CD4-positive, alpha-beta T cell (primary cell): ENCODE results near the gene CACNA1H. TPM values are rescaled to one million over a fixed set of nuclear protein-coding genes. Genes with fewer than 3 reads are reported as not detected.
A peak's percentile ranks its signal among the peaks of the same experiment; 100 is the strongest.
"Not testable (repeated sequence)": the region's sequence is repeated elsewhere in the genome, so short reads cannot be mapped to it uniquely, and the experiment has no call there.

Experiments used
- ATAC-seq: fragments of 200-7000 bp; cut with Tn5 transposase; one replicate; pipeline ENCODE4 v1.10.0; 2022; ENCODE audit warnings: mild to moderate bottlenecking; ENCODE audit not compliant: poor library complexity
- CTCF ChIA-PET: fragments of 350-600 bp; sonication (Branson Sonifier 250); formaldehyde crosslinking; loops from one replicate; lab custom pipeline; 2021; ENCODE audit warnings: antibody characterized with exemption, inconsistent platforms; lab: Charles Lee
- POLR2A ChIA-PET: fragments of 350-600 bp; sonication (Branson Sonifier 250); formaldehyde crosslinking; loops from one replicate; lab custom pipeline; 2021; ENCODE audit warnings: antibody characterized with exemption, inconsistent platforms; lab: Charles Lee
- DNase-seq, 14 experiments: peaks; one replicate each; pipeline ENCODE4 v3.0.0-alpha.2; 2013 to 2020; ENCODE audit warnings: mixed read lengths in 2 of 14
- H3K27ac ChIP-seq, 2 donors: one replicate each; pipeline versions ENCODE4 v1.5.1 to v1.7.0; 2013; ENCODE audit warnings: low read length in 2 of 2, low read depth in 1 of 2, mild to moderate bottlenecking in 1 of 2
- H3K27me3 ChIP-seq, 2 experiments: 1 replicate in 1 of 2; 2 replicates in 1 of 2; pipeline versions ENCODE4 v1.6.1 to v1.7.0; 2013; ENCODE audit warnings: low read length in 2 of 2, control low read depth in 1 of 2, mild to moderate bottlenecking in 1 of 2, moderate library complexity in 1 of 2; ENCODE audit not compliant: insufficient read depth in 2 of 2, control insufficient read depth in 1 of 2
- H3K36me3 ChIP-seq: one replicate; pipeline ENCODE4 v1.6.1; 2013; ENCODE audit warnings: low read length, control low read depth; ENCODE audit not compliant: insufficient read depth
- H3K4me1 ChIP-seq: one replicate; pipeline ENCODE4 v1.6.1; 2013; ENCODE audit warnings: low read length, control low read depth; ENCODE audit not compliant: insufficient read depth
- H3K4me3 ChIP-seq: one replicate; pipeline ENCODE4 v1.5.1; 2013; ENCODE audit warnings: mild to moderate bottlenecking, low read length, moderate library complexity
- H3K9me3 ChIP-seq, 2 experiments: 1 replicate in 1 of 2; 2 replicates in 1 of 2; pipeline versions ENCODE4 v1.6.1 to v1.7.0; 2013; ENCODE audit warnings: low read length in 2 of 2, mild to moderate bottlenecking in 2 of 2, control low read depth in 1 of 2, moderate library complexity in 1 of 2; ENCODE audit not compliant: control insufficient read depth in 1 of 2, insufficient read depth in 1 of 2
- H3K27ac Mint-ChIP-seq: one replicate; pipeline ENCODE4 v1.8.0; 2020; ENCODE audit warnings: mixed read lengths
- H3K27me3 Mint-ChIP-seq: one replicate; pipeline ENCODE4 v1.8.0; 2021; ENCODE audit warnings: mixed read lengths
- H3K36me3 Mint-ChIP-seq: one replicate; pipeline ENCODE4 v1.8.0; 2021; ENCODE audit warnings: low read depth, mixed read lengths
- H3K4me1 Mint-ChIP-seq: one replicate; pipeline ENCODE4 v1.8.0; 2021; ENCODE audit warnings: low read depth, mixed read lengths
- H3K4me3 Mint-ChIP-seq: one replicate; pipeline ENCODE4 v1.8.0; 2020; ENCODE audit warnings: mild to moderate bottlenecking, mixed read lengths
- H3K9me3 Mint-ChIP-seq: one replicate; pipeline ENCODE4 v1.8.0; 2020; ENCODE audit warnings: mixed read lengths
- CTCF ChIP-seq: fragments of 200-600 bp; IDR thresholded peaks from one replicate; pipeline ENCODE4 v1.8.0; 2022; ENCODE audit warnings: antibody characterized with exemption, mild to moderate bottlenecking
- intact Hi-C, 2 experiments: fragments of 100-400 bp; cut with DNase I in 1 of 2; cut with micrococcal nuclease in 1 of 2; formaldehyde crosslinking; loops; one replicate each; pipeline versions ENCODE4 v1.15.1 to v1.9.0; 2023 to 2025; cut with DNase I, micrococcal nuclease
- total RNA-seq, 174 experiments: library from RNA in 2 of 174; stranded (reverse) in 2 of 174; gene quantifications; one replicate each; pipeline ENCODE4 v1.2.3 and lab custom pipeline; 2021 to 2026

The CACNA1H gene
- total RNA-seq, 2 experiments from 2014 or later: 5.7 to 6.3 TPM

GRCh38 chr16:1230471-1231212 lies 77.7 kb downstream of the CACNA1H start:
- H3K4me3 ChIP-seq, POLR2A ChIA-PET, CTCF ChIA-PET, H3K9me3 ChIP-seq, H3K36me3 Mint-ChIP-seq, H3K4me1 Mint-ChIP-seq, H3K36me3 ChIP-seq, intact Hi-C loops, H3K4me3 Mint-ChIP-seq, H3K27me3 ChIP-seq, ATAC-seq, DNase-seq, H3K27ac ChIP-seq, H3K27me3 Mint-ChIP-seq, H3K9me3 Mint-ChIP-seq, H3K27ac Mint-ChIP-seq, H3K4me1 ChIP-seq: not testable (repeated sequence)

GRCh38 chr16:1231301-1231700 lies 78.4 kb downstream of the CACNA1H start:
- ATAC-seq, H3K4me1 Mint-ChIP-seq, intact Hi-C loops, DNase-seq, H3K9me3 Mint-ChIP-seq, POLR2A ChIA-PET, H3K27ac ChIP-seq, H3K27ac Mint-ChIP-seq, H3K4me3 ChIP-seq, H3K9me3 ChIP-seq, H3K36me3 ChIP-seq, CTCF ChIA-PET, H3K36me3 Mint-ChIP-seq, H3K4me1 ChIP-seq, H3K27me3 ChIP-seq, H3K27me3 Mint-ChIP-seq, H3K4me3 Mint-ChIP-seq: not testable (repeated sequence)

- H3K27me3 Mint-ChIP-seq, H3K36me3 Mint-ChIP-seq, H3K4me3 ChIP-seq, CTCF ChIA-PET, ATAC-seq, H3K36me3 ChIP-seq, H3K9me3 Mint-ChIP-seq, DNase-seq, H3K4me3 Mint-ChIP-seq, POLR2A ChIA-PET, intact Hi-C loops, H3K9me3 ChIP-seq, H3K4me1 Mint-ChIP-seq, H3K27ac ChIP-seq, H3K27ac Mint-ChIP-seq, H3K27me3 ChIP-seq, H3K4me1 ChIP-seq: not testable (repeated sequence)
Measured at GRCh38 chr16:1232049-1232748, 79.3 kb downstream of the CACNA1H start.

- POLR2A ChIA-PET: not testable (repeated sequence)
Measured at GRCh38 chr16:1236659-1237058, 83.8 kb downstream of the CACNA1H start.

GRCh38 chr16:1237990-1238389 lies 85.1 kb downstream of the CACNA1H start:
- H3K27ac Mint-ChIP-seq: no peak overlapping the region

More at GRCh38 chr16:1236659-1237058, 83.8 kb downstream of the CACNA1H start:
- H3K36me3 Mint-ChIP-seq, DNase-seq, H3K4me1 Mint-ChIP-seq, H3K36me3 ChIP-seq, H3K4me1 ChIP-seq, H3K9me3 ChIP-seq, intact Hi-C loops, H3K9me3 Mint-ChIP-seq, CTCF ChIA-PET, H3K4me3 ChIP-seq, H3K27me3 Mint-ChIP-seq, H3K27ac ChIP-seq, H3K4me3 Mint-ChIP-seq, H3K27me3 ChIP-seq, H3K27ac Mint-ChIP-seq: not testable (repeated sequence)
- ATAC-seq: peak; percentile 97

GRCh38 chr16:1238909-1239308 lies 86.0 kb downstream of the CACNA1H start:
- ATAC-seq, H3K4me1 Mint-ChIP-seq, H3K27me3 Mint-ChIP-seq, H3K36me3 Mint-ChIP-seq, H3K27ac ChIP-seq, DNase-seq, POLR2A ChIA-PET, H3K9me3 Mint-ChIP-seq, intact Hi-C loops, H3K4me1 ChIP-seq, H3K4me3 Mint-ChIP-seq, H3K27ac Mint-ChIP-seq, H3K27me3 ChIP-seq, H3K4me3 ChIP-seq, CTCF ChIA-PET, H3K9me3 ChIP-seq, H3K36me3 ChIP-seq: not testable (repeated sequence)

More at GRCh38 chr16:1237990-1238389, 85.1 kb downstream of the CACNA1H start:
- Mint-ChIP-seq H3K9me3 (no peaks in the 10 kb centered on the region), H3K4me1 (no peaks in the 10 kb centered on the region), H3K27me3 (no peaks in the 10 kb centered on the region), H3K36me3 (no peaks in the 10 kb centered on the region), H3K4me3 (no peak overlapping the region)
- Histone ChIP-seq H3K27ac (no peak overlapping the region), H3K9me3 (no peaks in the 10 kb centered on the region), H3K4me1 (no peaks in the 10 kb centered on the region), H3K27me3 (no peaks in the 10 kb centered on the region), H3K4me3 (no peak overlapping the region), H3K36me3 (no peaks in the 10 kb centered on the region)
- DNase-seq: no peak
- POLR2A ChIA-PET: no interaction called here
- no peak for TF ChIP-seq CTCF
- intact Hi-C loops: no loop called here
- ATAC-seq: no peak
- CTCF ChIA-PET: no interaction called here
